ENCODE measurements around the gene BRSK2. TPM values are rescaled to one million over a fixed set of nuclear protein-coding genes. Genes with fewer than 3 reads are reported as not detected.
"Not testable (repeated sequence)": the region's sequence is repeated elsewhere in the genome, so short reads cannot be mapped to it uniquely, and the experiment has no call there.

The BRSK2 gene
- total RNA-seq, 2 donors from 2014 or later: 0.81 to 1.0 TPM

GRCh38 chr11:1403078-1403620, 13.4 kb downstream of the BRSK2 start:
- intact Hi-C loops (cut with DNase I): no loop called here
- no peak for DNase-seq (ENCODE audit: low spot score)

- intact Hi-C loops (cut with DNase I): no loop called here
- DNase-seq (ENCODE audit: low spot score): no peak
These were observed 14.2 kb downstream of the BRSK2 start for GRCh38 chr11:1403721-1404460.

GRCh38 chr11:1404461-1405185, 14.9 kb downstream of the BRSK2 start:
- intact Hi-C loops (cut with DNase I): no loop called here
- DNase-seq (ENCODE audit: low spot score): no peak

- intact Hi-C loops (cut with DNase I): no loop called here
These were observed 15.7 kb downstream of the BRSK2 start for GRCh38 chr11:1405186-1406020.

GRCh38 chr11:1406571-1407485, 17.1 kb downstream of the BRSK2 start:
- intact Hi-C loops (cut with DNase I): no loop called here
- DNase-seq (ENCODE audit: low spot score): no peak

More at GRCh38 chr11:1405186-1406020, 15.7 kb downstream of the BRSK2 start:
- DNase-seq (ENCODE audit: low spot score): no peak

- intact Hi-C loops (cut with DNase I): no loop called here
- no peak for DNase-seq (ENCODE audit: low spot score)
These were observed 17.9 kb downstream of the BRSK2 start for GRCh38 chr11:1407668-1408067.

- intact Hi-C loops (cut with DNase I): no loop called here
- no peak for DNase-seq (ENCODE audit: low spot score)
These were observed 18.6 kb downstream of the BRSK2 start for GRCh38 chr11:1408346-1408745.

GRCh38 chr11:1409108-1409851, 19.5 kb downstream of the BRSK2 start:
- intact Hi-C loops (cut with DNase I): no loop called here
- no peak for DNase-seq (ENCODE audit: low spot score)

GRCh38 chr11:1409852-1410125, 20.1 kb downstream of the BRSK2 start:
- intact Hi-C loops (cut with DNase I); DNase-seq (ENCODE audit: low spot score): not testable (repeated sequence)

- no peak for DNase-seq (ENCODE audit: low spot score)
- intact Hi-C loops (cut with DNase I): no loop called here
These were observed 20.9 kb downstream of the BRSK2 start for GRCh38 chr11:1410366-1411291.

- intact Hi-C loops (cut with DNase I): no loop called here
- DNase-seq (ENCODE audit: low spot score): no peak
These were observed 21.6 kb downstream of the BRSK2 start for GRCh38 chr11:1411301-1411700.

GRCh38 chr11:1411739-1412138, 22.0 kb downstream of the BRSK2 start:
- intact Hi-C loops (cut with DNase I); DNase-seq (ENCODE audit: low spot score): not testable (repeated sequence)

- intact Hi-C loops (cut with DNase I): no loop called here
These were observed 22.8 kb downstream of the BRSK2 start for GRCh38 chr11:1412377-1413095.

GRCh38 chr11:1414650-1415049, 24.9 kb downstream of the BRSK2 start:
- no peak for DNase-seq (ENCODE audit: low spot score)
- intact Hi-C loops (cut with DNase I): no loop called here

More at GRCh38 chr11:1412377-1413095, 22.8 kb downstream of the BRSK2 start:
- no peak for DNase-seq (ENCODE audit: low spot score)

- intact Hi-C loops (cut with DNase I): no loop called here
- DNase-seq (ENCODE audit: low spot score): no peak
These were observed 25.9 kb downstream of the BRSK2 start for GRCh38 chr11:1415631-1416030.

GRCh38 chr11:1418192-1418795, 28.6 kb downstream of the BRSK2 start:
- DNase-seq (ENCODE audit: low spot score); intact Hi-C loops (cut with DNase I): not testable (repeated sequence)
